Liver (tissue), 9 donors: Measurements from ENCODE around the gene NDFIP2. TPM values are rescaled to one million over a fixed set of nuclear protein-coding genes. Genes with fewer than 3 reads are reported as not detected.

Source experiments
- DNase-seq: peaks from one replicate; pipeline ENCODE4 v3.0.0-alpha.2; 2017; ENCODE audit warnings: low spot score
- H3K27ac ChIP-seq, 2 donors: one replicate each; pipeline ENCODE4 v1.7.0; 2013; ENCODE audit warnings: inconsistent platforms in 2 of 2, low read length in 2 of 2, control low read depth in 1 of 2, low read depth in 1 of 2, mild to moderate bottlenecking in 1 of 2
- H3K27me3 ChIP-seq, 4 donors: one replicate each; pipeline versions ENCODE4 v1.6.1 to v1.7.0; 2013; ENCODE audit warnings: low read length in 3 of 4, inconsistent platforms in 1 of 4, mild to moderate bottlenecking in 1 of 4, moderate library complexity in 1 of 4; ENCODE audit not compliant: control insufficient read depth in 4 of 4, insufficient read depth in 4 of 4
- H3K36me3 ChIP-seq, 4 donors: one replicate each; pipeline versions ENCODE4 v1.6.1 to v1.7.0; 2013; ENCODE audit warnings: low read length in 3 of 4, mild to moderate bottlenecking in 3 of 4, low read depth in 1 of 4, moderate library complexity in 1 of 4; ENCODE audit not compliant: control insufficient read depth in 4 of 4, insufficient read depth in 3 of 4
- H3K4me1 ChIP-seq, 4 donors: one replicate each; pipeline versions ENCODE4 v1.6.1 to v1.7.0; 2013; ENCODE audit warnings: low read length in 3 of 4, mild to moderate bottlenecking in 3 of 4, moderate library complexity in 1 of 4; ENCODE audit not compliant: control insufficient read depth in 4 of 4, insufficient read depth in 4 of 4
- H3K4me3 ChIP-seq, 3 donors: one replicate each; pipeline versions ENCODE4 v1.6.1 to v1.7.0; 2013; ENCODE audit warnings: low read length in 3 of 3, control low read depth in 1 of 3, low read depth in 1 of 3, mild to moderate bottlenecking in 1 of 3
- H3K9ac ChIP-seq, 2 donors: one replicate each; pipeline ENCODE4 v1.7.0; 2013; ENCODE audit warnings: low read length in 2 of 2, mild to moderate bottlenecking in 2 of 2, moderate library complexity in 2 of 2, control low read depth in 1 of 2, low read depth in 1 of 2
- H3K9me3 ChIP-seq, 4 donors: one replicate each; pipeline versions ENCODE4 v1.6.1 to v1.7.0; 2013; ENCODE audit warnings: low read length in 3 of 4; ENCODE audit not compliant: control insufficient read depth in 4 of 4
- ATF3 ChIP-seq: IDR thresholded peaks from 2 replicates; pipeline ENCODE4 v1.6.1; 2016; ENCODE audit warnings: antibody characterized with exemption
- EGR1 ChIP-seq, 2 donors: IDR thresholded peaks; 2 replicates each; pipeline ENCODE4 v1.6.1; 2016 to 2018; ENCODE audit warnings: antibody characterized with exemption in 2 of 2, low read depth in 2 of 2
- FOXA1 ChIP-seq: IDR thresholded peaks from 2 replicates; pipeline ENCODE4 v1.6.1; 2016; ENCODE audit warnings: antibody characterized with exemption
- FOXA2 ChIP-seq: IDR thresholded peaks from 2 replicates; pipeline ENCODE4 v1.6.1; 2016; ENCODE audit warnings: antibody characterized with exemption
- GABPA ChIP-seq, 2 donors: IDR thresholded peaks in 1 of 2; conservative IDR thresholded peaks in 1 of 2; 2 replicates each; pipeline ENCODE4 v1.6.1; 2016; ENCODE audit warnings: antibody characterized with exemption in 2 of 2, mild to moderate bottlenecking in 1 of 2, moderate library complexity in 1 of 2
- HNF4A ChIP-seq, 2 donors: conservative IDR thresholded peaks; 2 replicates each; pipeline ENCODE4 v1.6.1; 2016; ENCODE audit warnings: antibody characterized with exemption in 2 of 2, mild to moderate bottlenecking in 2 of 2
- HNF4G ChIP-seq: IDR thresholded peaks from 2 replicates; pipeline ENCODE4 v1.6.1; 2016; ENCODE audit warnings: antibody characterized with exemption
- JUND ChIP-seq, 2 donors: IDR thresholded peaks; 2 replicates each; pipeline ENCODE4 v1.6.1; 2016; ENCODE audit warnings: antibody characterized with exemption in 2 of 2
- MAX ChIP-seq: IDR thresholded peaks from 2 replicates; pipeline ENCODE4 v1.6.1; 2016; ENCODE audit warnings: antibody characterized with exemption
- RAD21 ChIP-seq, 2 donors: IDR thresholded peaks; 2 replicates each; pipeline ENCODE4 v1.6.1; 2016; ENCODE audit warnings: antibody characterized with exemption in 2 of 2, mild to moderate bottlenecking in 2 of 2
- REST ChIP-seq: IDR thresholded peaks from 2 replicates; pipeline ENCODE4 v1.6.1; 2016; ENCODE audit warnings: antibody characterized with exemption, mild to moderate bottlenecking
- RXRA ChIP-seq, 2 donors: IDR thresholded peaks; 2 replicates each; pipeline ENCODE4 v1.6.1; 2017 to 2018; ENCODE audit warnings: antibody characterized with exemption in 2 of 2, mild to moderate bottlenecking in 1 of 2
- SP1 ChIP-seq: IDR thresholded peaks from 2 replicates; pipeline ENCODE4 v1.6.1; 2018; ENCODE audit warnings: antibody characterized with exemption, mild to moderate bottlenecking
- TAF1 ChIP-seq: conservative IDR thresholded peaks from 2 replicates; pipeline ENCODE4 v1.6.1; 2016; ENCODE audit warnings: antibody characterized with exemption, mild to moderate bottlenecking
- YY1 ChIP-seq: IDR thresholded peaks from 2 replicates; pipeline ENCODE4 v1.6.1; 2016; ENCODE audit warnings: antibody characterized with exemption, mild to moderate bottlenecking
- ZBTB33 ChIP-seq: IDR thresholded peaks from 2 replicates; pipeline ENCODE4 v1.6.1; 2016; ENCODE audit warnings: antibody characterized with exemption
- WGBS: extraction: QIAGEN DNeasy Blood & Tissue Kit; methylation state at CpG from one replicate; pipeline ENCODE4 v1.1.7; 2013; 5-methylcytosine and 5-hydroxymethylcytosine counted together
- polyA plus RNA-seq, 2 donors: library from polyadenylated mRNA; stranded (reverse) in 1 of 2; unstranded in 1 of 2; fragments of 200-250 nt in 1 of 2; fragments of >200 nt in 1 of 2; fragmentation: Nextera tagmentation in 1 of 2; extraction: Ambion mirVana in 1 of 2; gene quantifications; one replicate each; pipeline versions ENCODE4 v1.2.1 to v1.2.3, GENCODE V29; 2013 to 2015
- total RNA-seq, 2 donors: library from RNA; depleted of rRNA; stranded (reverse); fragments of >200 nt; gene quantifications; one replicate each; pipeline ENCODE4 v1.2.3, GENCODE V29; 2014
- donor health status: healthy.
- donor health status: healthy.
- donor health status: healthy.
- donor health status: healthy.
- donor health status: healthy.

Gene NDFIP2
- total and polyA plus RNA-seq, 4 donors: 15.5 to 22.2 (median 16.3) TPM

- TF ChIP-seq ZBTB33: no peak
- no peak for TF ChIP-seq RAD21 (IDR thresholded peaks at IDR 0.05)
- no peak for TF ChIP-seq SP1
- TF ChIP-seq HNF4A (conservative IDR thresholded peaks at IDR 0.05): no peak
- no peak for TF ChIP-seq EGR1 (IDR thresholded peaks at IDR 0.05; ENCODE audit: low read depth in 2 of 2)
Measured at GRCh38 chr13:79560954-79561353, 80.0 kb downstream of the NDFIP2 start (continued).

- Histone ChIP-seq H3K36me3 (peaks cover 0 to 12% (median under 1%) of the 10 kb centered on the region in 4 donors), H3K9ac (no peak overlapping the region), H3K4me3 (no peak overlapping the region), H3K9me3 (peaks cover 2 to 16% (median 13%) of the 10 kb centered on the region in 4 donors), H3K27me3 (no peaks in the 10 kb centered on the region), H3K27ac (no peak overlapping the region), H3K4me1 (no peaks in the 10 kb centered on the region)
- TF ChIP-seq TAF1: no peak
- TF ChIP-seq SP1: no peak
- no peak for TF ChIP-seq ATF3
- TF ChIP-seq JUND (IDR thresholded peaks at IDR 0.05): no peak
- no peak for TF ChIP-seq GABPA (IDR thresholded peaks at IDR 0.05 in 1 of 2, conservative IDR thresholded peaks at IDR 0.05 in 1 of 2)
- no peak for TF ChIP-seq FOXA2
- TF ChIP-seq YY1: no peak
- no peak for TF ChIP-seq RAD21 (IDR thresholded peaks at IDR 0.05)
- TF ChIP-seq RXRA (IDR thresholded peaks at IDR 0.05): no peak
- TF ChIP-seq MAX: no peak
- no peak for TF ChIP-seq ZBTB33
- no peak for TF ChIP-seq FOXA1
- TF ChIP-seq HNF4G: no peak
- DNase-seq: no peak
Measured at GRCh38 chr13:79562557-79562956, 81.6 kb downstream of the NDFIP2 start.

- Histone ChIP-seq H3K27ac (no peak overlapping the region), H3K36me3 (no peaks in the 10 kb centered on the region), H3K4me3 (no peak overlapping the region), H3K9me3 (peaks cover 0 to 3% (median 2%) of the 10 kb centered on the region in 4 donors), H3K27me3 (no peaks in the 10 kb centered on the region), H3K4me1 (no peaks in the 10 kb centered on the region), H3K9ac (no peak overlapping the region)
- TF ChIP-seq REST (no peak), SP1 (no peak), EGR1 (IDR thresholded peaks at IDR 0.05; ENCODE audit: low read depth in 2 of 2) (no peak), FOXA2 (no peak), RXRA (IDR thresholded peaks at IDR 0.05) (no peak), MAX (no peak), YY1 (no peak), RAD21 (IDR thresholded peaks at IDR 0.05) (no peak)
- DNase-seq: no peak
- over 99% methylated on average over 2 of the region's 2 CpGs for WGBS
Measured at GRCh38 chr13:79566118-79566517, 85.2 kb downstream of the NDFIP2 start.
